Brain microvascular endothelial cell (primary cell): ENCODE results near the gene ARHGEF17.

Experiments used
- DNase-seq: peaks from one replicate; pipeline ENCODE4 v3.0.0-alpha.2; 2020
- H3K27ac ChIP-seq: fragments of 250-450 bp; sonication (Bioruptor Pico); 2 replicates; pipeline ENCODE4 v1.5.1; 2020; ENCODE audit warnings: mild to moderate bottlenecking, moderate library complexity
- H3K27me3 ChIP-seq: fragments of 250-450 bp; sonication (Bioruptor Pico); replicated peaks from 2 replicates; pipeline ENCODE4 v1.5.1; 2020; ENCODE audit warnings: mild to moderate bottlenecking
- H3K36me3 ChIP-seq: fragments of 250-450 bp; sonication (Bioruptor Pico); replicated peaks from 2 replicates; pipeline ENCODE4 v1.5.1; 2020; ENCODE audit warnings: mild to moderate bottlenecking
- H3K4me3 ChIP-seq: 2 replicates; pipeline ENCODE4 v1.5.1; 2011; ENCODE audit warnings: low read depth, mild to moderate bottlenecking, control low read depth, low read length, moderate library complexity
- in situ Hi-C: cut with HindIII; loops from 2 replicates; pipeline ENCODE4 v1.10.0; 2017; ENCODE audit warnings: low sequenced_read_pairs, low pct_ligation_motif_present
- TF ChIP-seq, protein P1 (sequence below): IDR thresholded peaks from 2 replicates; pipeline ENCODE4 v1.5.1; 2011; ENCODE audit warnings: low read depth, mild to moderate bottlenecking, moderate library complexity, low read length, control low read depth, inconsistent platforms; ENCODE audit errors: missing control alignments

The ARHGEF17 gene

DNA sequence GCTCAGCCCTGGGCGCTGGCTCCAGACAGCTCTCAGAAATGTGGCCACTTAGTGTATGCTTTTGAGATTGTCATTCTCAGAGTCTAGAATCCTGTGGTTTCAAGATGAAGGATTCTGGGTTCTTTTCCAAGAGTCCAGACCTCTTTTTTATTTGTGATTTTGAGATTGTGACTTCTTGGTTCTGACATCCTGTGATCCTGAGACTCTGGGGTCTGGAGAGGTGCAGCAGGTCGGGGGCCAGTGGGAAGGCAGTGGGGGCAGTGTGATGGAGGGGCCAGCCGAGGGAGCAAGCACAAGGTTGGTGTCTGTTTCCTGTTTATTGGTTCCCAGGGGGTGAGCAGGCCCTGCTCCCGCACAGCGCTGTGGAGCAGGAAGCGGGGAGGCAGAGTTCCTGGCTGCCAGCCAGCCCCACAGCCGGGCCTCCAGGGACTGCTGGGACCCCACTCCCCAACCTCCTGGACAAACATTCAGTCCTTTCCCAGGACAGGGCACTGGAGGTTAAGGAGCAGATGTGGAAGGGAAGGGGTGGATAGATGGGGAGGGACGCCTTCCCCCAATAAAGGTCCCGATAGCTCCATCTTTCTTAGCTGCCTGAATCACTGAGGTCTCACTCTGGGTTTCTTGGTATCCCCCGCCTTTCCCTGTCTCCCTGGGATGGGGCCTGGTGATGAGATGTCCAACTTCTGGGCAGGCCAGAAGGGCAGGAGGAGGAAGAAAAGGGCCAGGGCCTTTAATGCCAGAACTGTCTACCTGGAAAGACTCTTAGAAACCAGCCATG lies 13.7 kb downstream of the ARHGEF17 start:
- peak; percentile 54 for DNase-seq
- Histone ChIP-seq H3K27ac (peak overlapping the region; percentile 74), H3K27me3 (no peaks in the 10 kb centered on the region), H3K36me3 (no peaks in the 10 kb centered on the region), H3K4me3 (no peak overlapping the region)
- TF ChIP-seq, protein P1, sequence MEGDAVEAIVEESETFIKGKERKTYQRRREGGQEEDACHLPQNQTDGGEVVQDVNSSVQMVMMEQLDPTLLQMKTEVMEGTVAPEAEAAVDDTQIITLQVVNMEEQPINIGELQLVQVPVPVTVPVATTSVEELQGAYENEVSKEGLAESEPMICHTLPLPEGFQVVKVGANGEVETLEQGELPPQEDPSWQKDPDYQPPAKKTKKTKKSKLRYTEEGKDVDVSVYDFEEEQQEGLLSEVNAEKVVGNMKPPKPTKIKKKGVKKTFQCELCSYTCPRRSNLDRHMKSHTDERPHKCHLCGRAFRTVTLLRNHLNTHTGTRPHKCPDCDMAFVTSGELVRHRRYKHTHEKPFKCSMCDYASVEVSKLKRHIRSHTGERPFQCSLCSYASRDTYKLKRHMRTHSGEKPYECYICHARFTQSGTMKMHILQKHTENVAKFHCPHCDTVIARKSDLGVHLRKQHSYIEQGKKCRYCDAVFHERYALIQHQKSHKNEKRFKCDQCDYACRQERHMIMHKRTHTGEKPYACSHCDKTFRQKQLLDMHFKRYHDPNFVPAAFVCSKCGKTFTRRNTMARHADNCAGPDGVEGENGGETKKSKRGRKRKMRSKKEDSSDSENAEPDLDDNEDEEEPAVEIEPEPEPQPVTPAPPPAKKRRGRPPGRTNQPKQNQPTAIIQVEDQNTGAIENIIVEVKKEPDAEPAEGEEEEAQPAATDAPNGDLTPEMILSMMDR, result no peak
- in situ Hi-C loops, result no loop called here

DNA sequence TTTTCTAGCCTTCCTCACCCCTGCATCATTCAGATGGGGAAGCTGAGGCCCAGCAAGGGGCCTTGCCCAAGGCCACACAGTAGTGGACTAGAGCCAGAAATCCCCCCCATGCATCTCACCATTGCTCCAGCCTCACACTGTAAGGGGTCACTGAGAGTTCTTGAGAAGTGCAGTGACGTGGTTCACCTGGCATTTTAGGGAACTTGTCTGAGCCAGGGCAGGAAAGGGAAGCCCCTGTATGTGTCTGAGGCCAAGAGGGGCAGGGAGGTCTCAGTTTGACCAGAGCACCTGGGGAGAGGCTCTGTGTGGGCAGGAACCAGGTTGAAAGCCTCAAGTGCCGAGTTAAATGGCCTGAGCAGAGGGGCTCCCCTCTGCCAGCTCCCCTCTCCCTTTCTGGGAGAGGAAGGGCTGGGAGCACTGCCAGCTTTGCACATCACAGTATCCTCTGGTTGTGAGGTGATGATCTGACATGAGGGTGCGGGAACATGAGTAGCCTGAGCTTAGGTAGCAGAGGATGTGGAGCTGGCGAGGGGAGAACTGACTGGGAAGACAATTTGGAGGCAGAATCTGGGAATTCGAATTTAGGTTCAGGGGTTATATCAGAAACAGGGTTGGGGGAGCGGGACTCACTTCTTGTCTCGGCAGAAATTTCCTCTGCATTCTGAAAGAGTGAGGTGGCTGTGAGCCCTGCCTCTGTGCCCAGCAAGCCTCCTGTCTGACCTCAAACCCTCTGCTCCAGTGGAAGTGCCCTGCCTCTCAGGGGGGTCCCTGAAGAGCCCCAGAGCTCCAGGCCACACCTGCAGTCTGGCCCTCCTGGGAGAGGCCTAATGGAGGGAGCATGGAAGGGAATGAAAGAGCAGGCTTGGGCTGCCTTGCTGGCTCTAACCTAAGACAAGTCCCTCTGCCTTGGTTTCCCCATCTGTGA lies 14.6 kb downstream of the ARHGEF17 start:
- H3K4me3 ChIP-seq, result no peak overlapping the region
- TF ChIP-seq, protein P1, result no peak
- peak; percentile 42 for DNase-seq
- peak overlapping the region; percentile 74 for H3K27ac ChIP-seq
- H3K27me3 ChIP-seq, result no peaks in the 10 kb centered on the region
- in situ Hi-C loops, result no loop called here
- no peaks in the 10 kb centered on the region for H3K36me3 ChIP-seq

DNA sequence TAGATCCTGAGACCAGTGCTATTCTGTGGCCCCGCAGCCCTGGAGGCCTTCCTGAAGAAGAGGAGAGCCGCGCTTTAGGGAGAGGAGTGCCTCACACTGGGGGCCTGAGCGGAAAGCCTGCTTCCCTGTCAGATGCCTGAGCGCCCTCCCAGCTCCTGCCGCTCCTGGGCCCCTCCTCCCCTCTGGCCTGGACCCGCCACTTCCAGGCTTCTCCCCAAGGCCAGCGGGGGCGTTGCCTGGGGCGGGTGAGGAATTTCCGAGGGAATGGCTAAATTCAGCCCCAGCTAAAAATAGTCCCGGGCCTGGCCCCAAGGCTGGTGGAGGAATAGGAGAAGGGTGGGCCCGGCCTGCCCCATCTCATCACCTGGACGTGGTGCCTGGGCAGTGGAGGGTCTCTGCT lies 15.4 kb downstream of the ARHGEF17 start:
- H3K27ac ChIP-seq, result peak overlapping the region; percentile 74
- no peaks in the 10 kb centered on the region for H3K36me3 ChIP-seq
- in situ Hi-C loops, result no loop called here
- DNase-seq, result peak; percentile 35
- TF ChIP-seq, protein P1, result no peak
- no peaks in the 10 kb centered on the region for H3K27me3 ChIP-seq
- no peak overlapping the region for H3K4me3 ChIP-seq

DNA sequence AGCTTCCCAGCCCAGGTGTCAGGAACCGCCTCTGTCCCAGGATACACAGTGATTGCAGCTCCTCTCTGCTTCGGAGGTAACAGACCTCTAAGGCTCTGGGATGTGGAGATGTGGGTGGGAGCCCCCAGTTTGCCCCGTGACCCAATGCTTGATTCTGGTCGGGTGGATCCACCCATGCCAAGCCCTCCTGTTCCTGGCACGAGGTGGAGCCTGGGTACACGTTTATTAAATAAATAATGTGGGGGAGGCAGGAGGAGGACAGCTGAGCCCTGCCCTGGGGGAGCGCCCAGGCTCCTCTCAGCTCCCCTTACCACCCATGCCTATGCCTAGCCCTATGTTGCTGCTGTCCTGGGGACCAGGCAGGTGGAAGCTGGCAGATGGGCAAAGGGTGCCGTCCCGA lies 16.0 kb downstream of the ARHGEF17 start:
- DNase-seq, result no peak
- H3K4me3 ChIP-seq, result no peak overlapping the region
- H3K27ac ChIP-seq, result peak overlapping the region; percentile 74
- in situ Hi-C loops, result no loop called here
- no peaks in the 10 kb centered on the region for H3K36me3 ChIP-seq
- H3K27me3 ChIP-seq, result no peaks in the 10 kb centered on the region
- TF ChIP-seq, protein P1, result no peak

DNA sequence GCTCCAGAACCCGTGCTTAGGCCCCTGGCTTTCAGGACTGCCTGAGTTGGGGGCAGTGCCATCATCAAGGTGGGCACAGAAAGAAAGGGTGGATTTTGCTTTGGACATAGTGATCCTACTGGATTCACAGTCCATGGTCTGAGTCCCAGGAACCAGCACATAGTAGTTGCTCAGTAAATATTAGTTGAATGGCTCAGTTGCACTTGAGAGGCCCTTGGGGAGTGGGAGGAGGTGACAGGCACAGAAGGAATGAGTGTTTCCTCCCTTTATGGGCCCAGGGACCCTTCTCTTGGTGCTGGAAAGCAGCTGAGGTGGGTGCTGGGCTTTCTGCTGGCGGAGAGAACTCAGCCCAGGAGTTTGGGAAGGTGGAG lies 16.6 kb downstream of the ARHGEF17 start:
- H3K27me3 ChIP-seq, result no peaks in the 10 kb centered on the region
- in situ Hi-C loops, result no loop called here
- H3K4me3 ChIP-seq, result no peak overlapping the region
- peak overlapping the region; percentile 74 for H3K27ac ChIP-seq
- DNase-seq, result no peak
- TF ChIP-seq, protein P1, result no peak
- no peaks in the 10 kb centered on the region for H3K36me3 ChIP-seq
